GM12864 (cell line): Measurements from ENCODE around the gene ANKRD30A.
"Not testable (repeated sequence)": the region's sequence is repeated elsewhere in the genome, so short reads cannot be mapped to it uniquely, and the experiment has no call there.

Experiments
- DNase-seq: peaks from one replicate; pipeline ENCODE4 v3.0.0-alpha.2; 2011; ENCODE audit warnings: low read depth
- H3K4me3 ChIP-seq: 2 replicates; pipeline ENCODE4 v1.5.1; 2011; ENCODE audit warnings: mild to moderate bottlenecking, low read depth, low read length, control low read depth
- CTCF ChIP-seq: IDR thresholded peaks from 2 replicates; pipeline ENCODE4 v1.5.1; 2011; ENCODE audit warnings: low read depth, mild to moderate bottlenecking, moderate library complexity, low read length, control low read depth, inconsistent platforms; ENCODE audit errors: missing control alignments

The ANKRD30A gene

GRCh38 chr10:37225163-37225562 is 99.8 kb downstream of the ANKRD30A start:
- DNase-seq, result no peak
- H3K4me3 ChIP-seq, result no peak overlapping the region
- TF ChIP-seq CTCF, result no peak

GRCh38 chr10:37226524-37226923 is 101.1 kb downstream of the ANKRD30A start:
- no peak for DNase-seq
- TF ChIP-seq CTCF, result no peak
- no peak overlapping the region for H3K4me3 ChIP-seq

- no peak overlapping the region for H3K4me3 ChIP-seq
- DNase-seq, result no peak
- TF ChIP-seq CTCF, result no peak
Measured at GRCh38 chr10:37234692-37235091, 109.3 kb downstream of the ANKRD30A start.

- no peak for DNase-seq
- no peak overlapping the region for H3K4me3 ChIP-seq
- TF ChIP-seq CTCF, result no peak
Measured at GRCh38 chr10:37236093-37236492, 110.7 kb downstream of the ANKRD30A start.

- TF ChIP-seq CTCF, result no peak
- no peak overlapping the region for H3K4me3 ChIP-seq
Measured at GRCh38 chr10:37240223-37240622, 114.8 kb downstream of the ANKRD30A start.

GRCh38 chr10:37246637-37247036 is 121.2 kb downstream of the ANKRD30A start:
- DNase-seq, result no peak
- TF ChIP-seq CTCF, result no peak
- H3K4me3 ChIP-seq, result no peak overlapping the region

More at GRCh38 chr10:37240223-37240622, 114.8 kb downstream of the ANKRD30A start:
- no peak for DNase-seq

- not testable (repeated sequence) for DNase-seq, H3K4me3 ChIP-seq
Measured at GRCh38 chr10:37255837-37256236, 130.4 kb downstream of the ANKRD30A start.

GRCh38 chr10:37263304-37263703 is 137.9 kb downstream of the ANKRD30A start:
- TF ChIP-seq CTCF, result no peak
- DNase-seq, result no peak
- no peak overlapping the region for H3K4me3 ChIP-seq
